ENCODE data around the gene FDX2.
"Not testable (repeated sequence)": the region's sequence is repeated elsewhere in the genome, so short reads cannot be mapped to it uniquely, and the experiment has no call there.

FDX2 gene

GRCh38 chr19:10315335-10316214, at the start of gene FDX2:
Gene FDX2 (minus strand): TSS chr19:10316015. CDS start chr19:10315996, 19 bp downstream.
- DNase-seq, result peak; percentile 82

DNA sequence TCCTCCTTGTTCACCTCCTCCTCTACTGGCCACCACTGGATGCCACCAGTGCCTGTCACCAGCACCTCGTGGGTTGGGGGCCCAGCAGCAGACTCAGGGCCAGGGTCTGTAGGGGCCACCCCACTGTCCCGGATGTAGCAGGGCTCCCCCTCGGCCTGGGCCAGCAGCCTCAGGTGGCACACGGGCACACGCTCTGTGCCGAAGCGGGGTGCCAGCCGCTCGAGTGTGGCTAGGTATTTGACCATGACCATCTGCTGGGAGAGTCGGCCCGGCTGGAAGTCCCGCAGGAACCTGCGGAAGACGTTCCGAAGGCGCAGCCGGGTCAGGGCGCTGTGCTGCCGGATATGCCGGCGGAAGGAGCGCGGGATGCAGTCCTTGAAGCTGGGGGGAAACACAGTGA, 49.7 kb upstream of the FDX2 start:
- DNase-seq, result no peak

- DNase-seq, result no peak
Measured at GRCh38 chr19:10364644-10365043, 48.8 kb upstream of the FDX2 start.

GRCh38 chr19:10363789-10364281, 48.0 kb upstream of the FDX2 start:
- DNase-seq, result no peak

DNA sequence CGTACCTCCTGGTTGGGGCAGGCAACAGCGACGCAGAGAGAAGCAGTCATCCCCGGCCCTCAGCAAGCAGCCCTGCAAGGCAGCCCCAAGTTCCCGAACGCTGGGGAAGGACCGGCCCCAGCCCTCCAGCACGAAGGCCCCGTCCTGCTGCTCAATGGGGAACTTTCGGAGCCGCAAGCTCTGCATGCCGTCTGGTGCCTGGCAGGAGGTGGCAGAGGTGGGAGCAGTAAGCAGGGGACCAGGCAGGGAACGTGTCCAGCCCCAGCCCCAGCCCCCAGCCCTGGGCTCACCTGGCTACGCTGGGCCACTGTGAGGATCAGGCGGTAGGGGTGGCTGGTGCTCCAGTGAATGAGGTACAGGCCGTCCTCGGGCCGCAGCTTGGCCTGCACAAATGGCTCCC, 46.4 kb upstream of the FDX2 start:
- DNase-seq, result no peak

- no peak for DNase-seq
Measured at GRCh38 chr19:10361569-10362011, 45.8 kb upstream of the FDX2 start.

DNA sequence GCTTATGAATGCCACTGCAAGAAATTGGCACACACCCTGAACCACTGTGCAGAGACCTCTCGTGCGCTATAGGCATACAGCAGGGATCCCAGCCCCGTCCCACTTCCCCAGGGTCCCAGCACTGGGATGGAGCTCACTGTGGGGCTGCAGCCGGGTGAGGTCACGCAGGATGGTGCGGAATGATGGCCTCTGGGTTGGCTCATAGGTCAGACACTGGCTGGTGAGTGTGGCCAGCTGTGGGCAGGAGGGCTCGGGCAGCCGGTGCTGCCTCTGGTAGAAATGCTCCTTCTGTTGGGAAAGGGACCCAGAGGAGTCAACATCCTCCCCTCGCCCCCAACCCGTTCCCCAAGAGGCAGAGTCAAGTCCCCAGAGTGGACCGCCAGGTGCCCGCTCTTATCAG, 40.6 kb upstream of the FDX2 start:
- no peak for DNase-seq

DNA sequence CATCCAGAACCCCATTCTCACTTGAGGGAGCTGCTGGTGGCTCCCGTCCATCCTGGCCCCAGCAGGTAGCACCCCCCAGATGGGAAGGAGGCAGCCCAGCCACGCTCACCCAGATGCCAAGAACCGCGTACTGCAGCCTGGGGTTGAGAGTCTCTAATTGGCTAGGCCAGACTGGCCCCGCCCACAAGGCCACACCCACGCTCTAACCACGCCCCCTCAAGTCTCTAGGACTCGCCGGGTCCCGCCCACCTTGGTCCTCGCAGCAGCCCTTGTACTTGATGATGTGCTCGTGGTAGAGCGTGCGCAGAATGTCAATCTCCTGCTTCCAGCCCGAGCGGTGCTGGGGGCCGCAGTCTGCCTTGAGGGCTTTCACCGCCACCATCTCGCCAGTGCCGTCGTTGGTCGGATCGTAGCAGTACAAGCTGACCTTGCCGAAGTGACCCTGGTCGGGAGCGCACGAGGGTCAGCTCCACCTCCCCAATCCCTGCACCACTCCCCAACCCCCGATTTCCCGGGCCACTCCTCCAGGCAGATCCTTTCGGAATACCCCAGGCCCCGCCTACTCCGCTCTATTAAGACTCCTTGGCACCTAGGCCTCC, 38.1 kb upstream of the FDX2 start:
- peak; percentile 55 for DNase-seq

- no peak for DNase-seq
Measured at GRCh38 chr19:10352764-10353671, 37.2 kb upstream of the FDX2 start.

DNA sequence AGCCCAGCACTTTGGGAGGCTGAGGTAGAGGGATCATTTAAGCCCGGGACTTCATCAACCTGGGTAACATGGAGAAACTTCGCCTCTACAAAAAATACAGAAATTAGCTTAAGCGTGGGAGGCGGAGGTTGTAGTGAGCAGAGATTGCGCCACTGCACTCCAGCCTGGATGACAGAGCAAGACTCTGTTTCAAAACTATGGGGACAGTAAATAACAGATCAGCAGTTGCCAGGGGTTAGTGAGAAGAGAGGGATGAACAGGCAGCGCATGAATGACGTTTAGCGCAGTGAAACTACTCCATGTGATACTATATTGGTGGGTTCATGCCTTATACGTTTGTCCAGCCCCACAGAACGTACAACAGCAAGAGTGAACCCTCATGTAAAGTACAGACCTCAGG, 30.7 kb upstream of the FDX2 start:
- DNase-seq, result no peak

- no peak for DNase-seq
Measured at GRCh38 chr19:10344780-10345179, 29.0 kb upstream of the FDX2 start.

- DNase-seq, result no peak
Measured at GRCh38 chr19:10343495-10343894, 27.7 kb upstream of the FDX2 start.

- DNase-seq, result no peak
Measured at GRCh38 chr19:10339977-10340376, 24.2 kb upstream of the FDX2 start.

GRCh38 chr19:10339380-10339960, 23.7 kb upstream of the FDX2 start, which contains the start of gene ICAM3:
Gene ICAM3 (minus strand): TSS chr19:10339624. CDS start chr19:10339614, 10 bp downstream.
- DNase-seq, result no peak

DNA sequence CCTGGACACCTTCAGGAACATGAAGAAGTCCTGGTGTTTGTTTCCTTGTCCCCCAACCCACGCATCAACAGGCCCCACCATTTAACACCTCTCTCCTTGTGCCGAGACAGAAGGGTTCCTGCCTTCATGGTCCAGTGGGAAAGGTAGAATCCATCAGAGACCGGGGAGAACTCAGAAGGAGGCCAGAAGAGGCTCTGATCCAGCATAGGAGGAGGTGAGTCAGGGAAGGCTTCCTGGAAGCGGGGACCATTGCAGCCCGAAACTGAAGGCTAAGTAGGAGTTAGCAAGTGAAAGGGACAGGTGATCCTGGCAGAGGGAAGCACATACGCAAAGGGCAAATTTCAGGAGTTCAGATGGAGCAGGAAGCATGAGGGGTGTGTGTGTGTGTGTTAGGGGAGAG, 23.1 kb upstream of the FDX2 start:
- no peak for DNase-seq

GRCh38 chr19:10336725-10337124, 20.9 kb upstream of the FDX2 start:
- DNase-seq, result not testable (repeated sequence)

DNA sequence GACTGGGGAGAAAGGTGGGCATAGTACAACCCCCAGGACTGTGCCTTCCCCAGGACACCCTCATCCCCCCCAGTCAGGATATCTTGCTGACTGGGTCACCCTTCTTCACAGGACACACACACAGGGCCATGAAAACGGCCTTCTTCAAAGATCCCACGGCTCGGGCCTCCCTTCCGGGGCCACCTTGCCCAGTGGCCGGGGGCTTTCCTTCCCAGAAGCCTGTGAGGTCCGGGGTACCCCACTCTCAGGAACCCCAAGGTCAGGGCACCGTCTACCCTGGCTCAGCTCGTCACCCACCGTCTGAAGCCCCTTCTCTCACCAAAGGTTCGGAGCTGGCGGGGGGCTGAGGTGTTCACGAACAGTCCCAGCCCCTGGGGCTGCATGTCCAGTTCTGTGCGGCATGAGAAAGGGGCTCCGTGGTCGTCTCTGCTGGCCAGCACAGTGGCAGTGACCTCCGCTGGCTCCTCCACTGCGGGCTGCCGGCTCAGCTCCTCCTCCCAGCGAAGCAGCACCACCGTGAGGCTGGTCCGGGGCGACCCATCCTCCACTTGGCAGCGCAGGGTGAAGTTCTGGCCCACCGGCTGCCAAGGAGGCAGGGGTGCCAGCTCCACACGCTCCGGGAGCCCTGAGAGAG, 19.7 kb upstream of the FDX2 start:
- DNase-seq, result no peak

- peak; percentile 68 for DNase-seq
Measured at GRCh38 chr19:10334588-10335351, 19.0 kb upstream of the FDX2 start.

DNA sequence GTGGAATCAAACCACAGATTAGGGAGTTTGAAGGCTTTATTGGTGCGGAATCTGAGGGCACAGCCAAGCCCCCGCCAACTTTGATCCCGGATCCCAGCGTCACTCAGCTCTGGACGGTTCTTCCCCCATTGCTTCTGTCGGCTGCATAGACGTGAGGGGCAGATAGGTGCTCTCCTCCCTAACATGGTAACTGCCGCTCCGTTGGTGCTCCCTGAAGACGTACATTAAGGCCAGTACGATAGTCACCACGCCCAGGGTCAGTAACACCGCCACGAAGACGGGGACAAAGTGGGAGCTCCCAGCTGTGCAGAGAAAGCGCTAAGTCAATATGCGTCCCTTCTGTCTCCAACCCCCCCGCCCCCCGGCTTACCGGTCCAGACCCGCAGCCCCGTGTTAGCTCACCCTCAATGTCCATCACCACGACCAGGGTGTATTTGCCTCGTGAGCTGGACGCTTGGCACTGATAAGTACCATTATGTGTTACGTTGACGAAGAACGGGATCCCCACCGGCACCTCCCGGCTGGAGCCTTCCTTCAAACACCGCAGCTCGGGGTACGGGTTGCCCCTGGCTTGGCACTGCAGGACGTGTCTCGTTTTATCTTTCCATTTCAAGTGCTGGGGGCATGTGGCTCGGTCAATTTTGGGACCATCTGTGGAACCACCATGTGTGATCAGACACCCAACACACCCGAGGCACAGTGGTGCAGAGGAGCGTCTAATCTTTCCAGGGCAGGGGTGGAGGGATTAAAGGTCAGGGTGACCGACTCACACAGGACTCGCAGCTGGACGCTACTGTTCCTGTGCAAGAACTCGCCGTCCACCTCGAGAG, 18.2 kb upstream of the FDX2 start:
- DNase-seq, result no peak

Data from NCI-H1048 (cell line).